LNCaP clone FGC (cell line): ENCODE results near the gene ADGRD1.

Experiments
- DNase-seq: peaks from one replicate; pipeline ENCODE4 v3.0.0-alpha.2; 2011; ENCODE audit warnings: low read depth
- H3K4me3 ChIP-seq: 2 replicates; pipeline ENCODE4 v1.5.1; 2011; ENCODE audit warnings: mild to moderate bottlenecking, low read depth, low read length, control low read depth
- TF ChIP-seq, protein P1 (sequence below): IDR thresholded peaks from 2 replicates; pipeline ENCODE4 v1.5.1; 2012; ENCODE audit warnings: mild to moderate bottlenecking; ENCODE audit not compliant: control insufficient read depth, insufficient read depth; ENCODE audit errors: extremely low read depth

Gene ADGRD1

DNA sequence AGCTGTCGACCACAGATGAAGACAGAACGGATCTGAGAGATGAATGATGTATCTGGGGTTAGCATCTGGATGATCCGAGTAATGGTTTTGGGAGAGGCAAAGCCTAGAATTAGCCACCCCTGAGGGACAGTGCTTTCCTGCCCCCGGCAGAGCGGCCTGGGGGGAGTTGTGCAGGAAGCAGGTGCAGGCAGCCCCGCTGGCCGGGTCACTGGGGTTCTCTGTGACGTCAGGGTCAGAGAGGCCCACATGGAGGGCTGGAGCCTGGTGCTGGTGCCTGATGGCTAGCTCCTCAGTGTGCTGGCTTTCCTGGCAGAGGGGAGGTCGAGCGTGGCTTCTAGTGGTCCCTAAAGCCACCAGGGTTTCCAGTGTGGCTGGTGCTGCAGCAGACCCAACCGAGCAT is 70.3 kb downstream of the ADGRD1 start:
- DNase-seq: no peak
- no peak overlapping the region for H3K4me3 ChIP-seq
- TF ChIP-seq, protein P1, sequence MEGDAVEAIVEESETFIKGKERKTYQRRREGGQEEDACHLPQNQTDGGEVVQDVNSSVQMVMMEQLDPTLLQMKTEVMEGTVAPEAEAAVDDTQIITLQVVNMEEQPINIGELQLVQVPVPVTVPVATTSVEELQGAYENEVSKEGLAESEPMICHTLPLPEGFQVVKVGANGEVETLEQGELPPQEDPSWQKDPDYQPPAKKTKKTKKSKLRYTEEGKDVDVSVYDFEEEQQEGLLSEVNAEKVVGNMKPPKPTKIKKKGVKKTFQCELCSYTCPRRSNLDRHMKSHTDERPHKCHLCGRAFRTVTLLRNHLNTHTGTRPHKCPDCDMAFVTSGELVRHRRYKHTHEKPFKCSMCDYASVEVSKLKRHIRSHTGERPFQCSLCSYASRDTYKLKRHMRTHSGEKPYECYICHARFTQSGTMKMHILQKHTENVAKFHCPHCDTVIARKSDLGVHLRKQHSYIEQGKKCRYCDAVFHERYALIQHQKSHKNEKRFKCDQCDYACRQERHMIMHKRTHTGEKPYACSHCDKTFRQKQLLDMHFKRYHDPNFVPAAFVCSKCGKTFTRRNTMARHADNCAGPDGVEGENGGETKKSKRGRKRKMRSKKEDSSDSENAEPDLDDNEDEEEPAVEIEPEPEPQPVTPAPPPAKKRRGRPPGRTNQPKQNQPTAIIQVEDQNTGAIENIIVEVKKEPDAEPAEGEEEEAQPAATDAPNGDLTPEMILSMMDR: no peak

DNA sequence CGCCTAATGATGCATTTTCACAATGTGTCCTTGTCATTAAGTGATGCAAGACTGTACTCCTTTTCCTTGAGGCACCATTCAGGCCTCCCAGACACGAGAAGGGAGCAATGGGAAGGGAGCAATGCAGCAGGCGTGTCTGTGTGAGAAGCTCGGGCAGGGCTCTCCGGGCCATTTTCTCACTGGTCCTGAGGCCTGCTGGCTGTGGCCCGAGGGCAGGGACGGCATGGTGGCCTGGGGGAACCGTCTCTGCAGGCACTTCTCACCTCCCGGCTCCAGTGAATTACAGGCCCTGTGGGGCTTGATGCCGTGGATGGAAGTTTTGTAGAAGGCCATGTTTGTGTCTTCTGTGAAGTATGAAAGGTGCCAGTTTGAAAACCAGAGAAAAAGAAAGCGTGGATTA is 71.0 kb downstream of the ADGRD1 start:
- H3K4me3 ChIP-seq: no peak overlapping the region
- TF ChIP-seq, protein P1: no peak
- no peak for DNase-seq

GRCh38 chr12:131025234-131025633 is 71.5 kb downstream of the ADGRD1 start:
- no peak for DNase-seq
- no peak overlapping the region for H3K4me3 ChIP-seq
- TF ChIP-seq, protein P1: no peak

DNA sequence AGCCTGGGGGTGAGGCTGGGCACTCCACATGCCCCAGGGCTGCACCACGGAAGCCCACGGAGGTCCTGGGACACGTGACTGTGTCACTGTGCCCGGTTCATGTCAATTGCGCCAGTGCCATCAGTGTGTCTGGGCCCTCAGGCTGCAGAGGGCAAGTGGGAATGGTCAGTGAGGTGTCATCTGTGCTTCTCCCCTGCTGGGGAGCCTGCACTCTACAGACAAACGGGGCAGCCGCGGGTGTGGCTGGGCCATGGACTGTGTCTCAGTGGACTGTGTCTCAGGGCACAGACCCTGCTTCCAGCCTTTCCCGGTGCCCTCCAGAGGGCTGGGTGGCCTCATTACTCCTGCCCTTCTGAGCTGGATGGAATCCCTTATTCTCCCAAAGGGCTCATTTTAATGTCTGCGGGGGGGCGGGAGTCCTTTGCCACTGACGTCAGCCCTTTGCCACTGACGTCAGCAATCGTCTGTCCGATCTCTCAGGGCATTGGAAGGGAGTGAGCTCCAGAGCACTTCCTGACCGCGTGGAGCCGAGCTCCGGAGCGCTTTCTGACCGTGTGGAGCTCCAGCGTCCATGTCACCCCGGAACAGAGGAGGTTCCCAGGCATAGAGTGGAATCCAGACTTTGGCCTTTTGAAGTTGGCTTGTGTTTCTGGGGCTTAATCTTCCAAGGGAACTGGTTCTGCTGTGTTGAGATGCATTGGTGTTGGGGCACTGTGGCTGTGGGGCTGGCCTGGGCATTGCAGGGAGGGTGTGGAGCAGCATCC is 72.4 kb downstream of the ADGRD1 start:
- DNase-seq: no peak
- TF ChIP-seq, protein P1: no peak
- H3K4me3 ChIP-seq: no peak overlapping the region

GRCh38 chr12:131026754-131027153 is 73.0 kb downstream of the ADGRD1 start:
- H3K4me3 ChIP-seq: no peak overlapping the region
- TF ChIP-seq, protein P1: no peak
- no peak for DNase-seq

- no peak overlapping the region for H3K4me3 ChIP-seq
- TF ChIP-seq, protein P1: no peak
- DNase-seq: no peak
Observed at GRCh38 chr12:131027264-131027663, 73.6 kb downstream of the ADGRD1 start.
